ENCODE measurements around the gene OPCML.

Gene OPCML

GRCh38 chr11:133107136-133107535, 425.2 kb downstream of the OPCML start:
- DNase-seq (ENCODE audit: low spot score): no peak
- Mint-ChIP-seq H3K4me1 (ENCODE audit: low read depth) (no peaks in the 10 kb centered on the region), H3K4me3 (no peak overlapping the region), H3K27ac (no peak overlapping the region), H3K27me3 (ENCODE audit: low read depth) (no peaks in the 10 kb centered on the region), H3K36me3 (ENCODE audit: low read depth) (no peaks in the 10 kb centered on the region), H3K9me3 (no peaks in the 10 kb centered on the region)

- Mint-ChIP-seq H3K9me3 (no peaks in the 10 kb centered on the region), H3K27ac (no peak overlapping the region), H3K27me3 (ENCODE audit: low read depth) (no peaks in the 10 kb centered on the region), H3K4me3 (no peak overlapping the region), H3K4me1 (ENCODE audit: low read depth) (no peaks in the 10 kb centered on the region), H3K36me3 (ENCODE audit: low read depth) (no peaks in the 10 kb centered on the region)
- no peak for DNase-seq (ENCODE audit: low spot score)
Measured at GRCh38 chr11:133106417-133106816, 425.9 kb downstream of the OPCML start.

- no peaks in the 10 kb centered on the region for H3K9me3 Mint-ChIP-seq
- H3K4me1 Mint-ChIP-seq (ENCODE audit: low read depth): no peaks in the 10 kb centered on the region
- no peak for DNase-seq (ENCODE audit: low spot score)
- no peaks in the 10 kb centered on the region for H3K36me3 Mint-ChIP-seq (ENCODE audit: low read depth)
- no peaks in the 10 kb centered on the region for H3K27me3 Mint-ChIP-seq (ENCODE audit: low read depth)
- H3K27ac Mint-ChIP-seq: no peak overlapping the region
- no peak overlapping the region for H3K4me3 Mint-ChIP-seq
Measured at GRCh38 chr11:133104009-133104744, 428.1 kb downstream of the OPCML start.

- no peaks in the 10 kb centered on the region for H3K4me1 Mint-ChIP-seq (ENCODE audit: low read depth)
- no peaks in the 10 kb centered on the region for H3K27me3 Mint-ChIP-seq (ENCODE audit: low read depth)
- no peak for DNase-seq (ENCODE audit: low spot score)
- no peaks in the 10 kb centered on the region for H3K9me3 Mint-ChIP-seq
- H3K36me3 Mint-ChIP-seq (ENCODE audit: low read depth): no peaks in the 10 kb centered on the region
- no peak overlapping the region for H3K4me3 Mint-ChIP-seq
- H3K27ac Mint-ChIP-seq: no peak overlapping the region
Measured at GRCh38 chr11:133096981-133097380, 435.3 kb downstream of the OPCML start.

GRCh38 chr11:133086518-133086917, 445.8 kb downstream of the OPCML start:
- Mint-ChIP-seq H3K4me1 (ENCODE audit: low read depth) (no peaks in the 10 kb centered on the region), H3K27ac (no peak overlapping the region), H3K27me3 (ENCODE audit: low read depth) (peaks cover 11% of the 10 kb centered on the region), H3K4me3 (no peak overlapping the region), H3K36me3 (ENCODE audit: low read depth) (no peaks in the 10 kb centered on the region), H3K9me3 (no peaks in the 10 kb centered on the region)
- DNase-seq (ENCODE audit: low spot score): no peak

GRCh38 chr11:133082841-133083488, 449.3 kb downstream of the OPCML start:
- H3K4me1 Mint-ChIP-seq (ENCODE audit: low read depth): no peaks in the 10 kb centered on the region
- no peaks in the 10 kb centered on the region for H3K9me3 Mint-ChIP-seq
- DNase-seq (ENCODE audit: low spot score): peak; percentile 76
- no peak overlapping the region for H3K27ac Mint-ChIP-seq
- H3K27me3 Mint-ChIP-seq (ENCODE audit: low read depth): peaks cover 13% of the 10 kb centered on the region
- no peaks in the 10 kb centered on the region for H3K36me3 Mint-ChIP-seq (ENCODE audit: low read depth)
- H3K4me3 Mint-ChIP-seq: peak overlapping the region; percentile 21

- DNase-seq (ENCODE audit: low spot score): no peak
- Mint-ChIP-seq H3K9me3 (no peaks in the 10 kb centered on the region), H3K4me3 (no peak overlapping the region), H3K4me1 (ENCODE audit: low read depth) (no peaks in the 10 kb centered on the region), H3K36me3 (ENCODE audit: low read depth) (no peaks in the 10 kb centered on the region), H3K27me3 (ENCODE audit: low read depth) (peaks cover 13% of the 10 kb centered on the region), H3K27ac (no peak overlapping the region)
Measured at GRCh38 chr11:133082453-133082781, 449.9 kb downstream of the OPCML start.

GRCh38 chr11:133081730-133082452, 450.4 kb downstream of the OPCML start:
- Mint-ChIP-seq H3K4me1 (ENCODE audit: low read depth) (no peaks in the 10 kb centered on the region), H3K9me3 (no peaks in the 10 kb centered on the region), H3K27me3 (ENCODE audit: low read depth) (peaks cover 13% of the 10 kb centered on the region), H3K36me3 (ENCODE audit: low read depth) (no peaks in the 10 kb centered on the region), H3K27ac (no peak overlapping the region), H3K4me3 (no peak overlapping the region)
- no peak for DNase-seq (ENCODE audit: low spot score)

- no peaks in the 10 kb centered on the region for H3K9me3 Mint-ChIP-seq
- no peaks in the 10 kb centered on the region for H3K36me3 Mint-ChIP-seq (ENCODE audit: low read depth)
- H3K4me1 Mint-ChIP-seq (ENCODE audit: low read depth): no peaks in the 10 kb centered on the region
- no peak overlapping the region for H3K27ac Mint-ChIP-seq
- H3K27me3 Mint-ChIP-seq (ENCODE audit: low read depth): peaks cover 13% of the 10 kb centered on the region
- no peak for DNase-seq (ENCODE audit: low spot score)
- no peak overlapping the region for H3K4me3 Mint-ChIP-seq
Measured at GRCh38 chr11:133081020-133081419, 451.3 kb downstream of the OPCML start.

GRCh38 chr11:133078591-133079404, 453.5 kb downstream of the OPCML start:
- no peak for DNase-seq (ENCODE audit: low spot score)
- no peak overlapping the region for H3K4me3 Mint-ChIP-seq
- H3K9me3 Mint-ChIP-seq: no peaks in the 10 kb centered on the region
- peaks cover 5% of the 10 kb centered on the region for H3K27me3 Mint-ChIP-seq (ENCODE audit: low read depth)
- H3K36me3 Mint-ChIP-seq (ENCODE audit: low read depth): no peaks in the 10 kb centered on the region
- no peak overlapping the region for H3K27ac Mint-ChIP-seq
- no peaks in the 10 kb centered on the region for H3K4me1 Mint-ChIP-seq (ENCODE audit: low read depth)

- DNase-seq (ENCODE audit: low spot score): no peak
- H3K4me1 Mint-ChIP-seq (ENCODE audit: low read depth): no peaks in the 10 kb centered on the region
Measured at GRCh38 chr11:133078012-133078411, 454.3 kb downstream of the OPCML start.

GRCh38 chr11:133075351-133075750, 456.9 kb downstream of the OPCML start:
- Mint-ChIP-seq H3K27ac (no peak overlapping the region), H3K4me3 (no peak overlapping the region), H3K9me3 (no peaks in the 10 kb centered on the region), H3K36me3 (ENCODE audit: low read depth) (no peaks in the 10 kb centered on the region), H3K4me1 (ENCODE audit: low read depth) (no peaks in the 10 kb centered on the region), H3K27me3 (ENCODE audit: low read depth) (peaks cover 2% of the 10 kb centered on the region)
- no peak for DNase-seq (ENCODE audit: low spot score)

More at GRCh38 chr11:133078012-133078411, 454.3 kb downstream of the OPCML start:
- H3K36me3 Mint-ChIP-seq (ENCODE audit: low read depth): no peaks in the 10 kb centered on the region
- H3K9me3 Mint-ChIP-seq: no peaks in the 10 kb centered on the region
- H3K27me3 Mint-ChIP-seq (ENCODE audit: low read depth): peaks cover 2% of the 10 kb centered on the region
- H3K4me3 Mint-ChIP-seq: no peak overlapping the region
- H3K27ac Mint-ChIP-seq: no peak overlapping the region

- no peaks in the 10 kb centered on the region for H3K36me3 Mint-ChIP-seq (ENCODE audit: low read depth)
Measured at GRCh38 chr11:133072858-133073582, 459.3 kb downstream of the OPCML start.

More at GRCh38 chr11:133072858-133073582, 459.3 kb downstream of the OPCML start:
- no peak overlapping the region for H3K27ac Mint-ChIP-seq
- no peaks in the 10 kb centered on the region for H3K9me3 Mint-ChIP-seq
- no peaks in the 10 kb centered on the region for H3K27me3 Mint-ChIP-seq (ENCODE audit: low read depth)
- H3K4me3 Mint-ChIP-seq: no peak overlapping the region
- no peak for DNase-seq (ENCODE audit: low spot score)
- H3K4me1 Mint-ChIP-seq (ENCODE audit: low read depth): no peaks in the 10 kb centered on the region
